Jurkat, Clone E6-1 (cell line): ENCODE results near the gene BMPER. TPM values are rescaled to one million over a fixed set of nuclear protein-coding genes. Genes with fewer than 3 reads are reported as not detected.

Experiments
- DNase-seq: peaks from one replicate; pipeline ENCODE4 v3.0.0-alpha.2; 2011; ENCODE audit warnings: low read depth, low spot score
- H3K4me3 ChIP-seq: 2 replicates; pipeline ENCODE4 v1.5.1; 2011; ENCODE audit warnings: mild to moderate bottlenecking, low read length, control low read depth, moderate library complexity
- polyA plus RNA-seq: library from polyadenylated mRNA; unstranded; fragments of >200 nt; gene quantifications from one replicate; pipeline ENCODE4 v1.2.1, GENCODE V29; 2012; ENCODE audit warnings: missing spikeins; ENCODE audit not compliant: insufficient read length, insufficient read depth

Gene BMPER
- not detected for polyA plus RNA-seq

GRCh38 chr7:33905389-33906032 is at the start of gene BMPER:
BMPER (plus strand) TSS chr7:33905539; CDS start chr7:33905614, 75 bp downstream.
- no peak for DNase-seq
- peak within 1 kb of the TSS; percentile 31 for H3K4me3 ChIP-seq

GRCh38 chr7:33861947-33862346 is 43.4 kb upstream of the BMPER start:
- DNase-seq: no peak
- H3K4me3 ChIP-seq: no peak overlapping the region

GRCh38 chr7:33862946-33863814 is 42.2 kb upstream of the BMPER start:
- H3K4me3 ChIP-seq: no peak overlapping the region
- DNase-seq: no peak

GRCh38 chr7:33868166-33868565 is 37.2 kb upstream of the BMPER start:
- no peak for DNase-seq
- H3K4me3 ChIP-seq: no peak overlapping the region

- no peak for DNase-seq
- H3K4me3 ChIP-seq: no peak overlapping the region
These were observed 36.2 kb upstream of the BMPER start for GRCh38 chr7:33869176-33869575.

GRCh38 chr7:33870120-33870519 is 35.2 kb upstream of the BMPER start:
- H3K4me3 ChIP-seq: no peak overlapping the region
- no peak for DNase-seq

- DNase-seq: no peak
- H3K4me3 ChIP-seq: no peak overlapping the region
These were observed 32.5 kb upstream of the BMPER start for GRCh38 chr7:33872870-33873269.

GRCh38 chr7:33873518-33873917 is 31.8 kb upstream of the BMPER start:
- DNase-seq: no peak
- H3K4me3 ChIP-seq: no peak overlapping the region

GRCh38 chr7:33873981-33874750 is 31.2 kb upstream of the BMPER start:
- no peak for DNase-seq

GRCh38 chr7:33874943-33875342 is 30.4 kb upstream of the BMPER start:
- DNase-seq: no peak
- no peak overlapping the region for H3K4me3 ChIP-seq

More at GRCh38 chr7:33873981-33874750, 31.2 kb upstream of the BMPER start:
- no peak overlapping the region for H3K4me3 ChIP-seq

- no peak for DNase-seq
- no peak overlapping the region for H3K4me3 ChIP-seq
These were observed 28.6 kb upstream of the BMPER start for GRCh38 chr7:33876596-33877274.

- H3K4me3 ChIP-seq: no peak overlapping the region
- no peak for DNase-seq
These were observed 24.6 kb upstream of the BMPER start for GRCh38 chr7:33880787-33881186.

GRCh38 chr7:33881316-33881715 is 24.0 kb upstream of the BMPER start:
- H3K4me3 ChIP-seq: no peak overlapping the region
- no peak for DNase-seq

GRCh38 chr7:33882040-33882837 is 23.1 kb upstream of the BMPER start:
- no peak overlapping the region for H3K4me3 ChIP-seq
- DNase-seq: no peak

- DNase-seq: no peak
- H3K4me3 ChIP-seq: no peak overlapping the region
These were observed 22.2 kb upstream of the BMPER start for GRCh38 chr7:33882950-33883670.

- no peak for DNase-seq
- H3K4me3 ChIP-seq: no peak overlapping the region
These were observed 21.7 kb upstream of the BMPER start for GRCh38 chr7:33883671-33883965.

GRCh38 chr7:33885290-33886148 is 19.8 kb upstream of the BMPER start:
- no peak overlapping the region for H3K4me3 ChIP-seq
- no peak for DNase-seq
